ENCODE measurements around the gene COX4I1. TPM values are rescaled to one million over a fixed set of nuclear protein-coding genes. Genes with fewer than 3 reads are reported as not detected.

The COX4I1 gene
- total RNA-seq, 1 experiment from 2014 or later, result 429 TPM

- Histone ChIP-seq H3K4me3 (ENCODE audit: low read depth in 2 of 2, low read length in 2 of 2) (no peak overlapping the region), H3K27ac (ENCODE audit: low read length) (no peak overlapping the region), H3K36me3 (ENCODE audit: control insufficient read depth, insufficient read depth, low read length) (no peaks in the 10 kb centered on the region), H3K9me3 (ENCODE audit: control insufficient read depth, insufficient read depth, low read depth, low read length) (no peaks in the 10 kb centered on the region), H3K4me1 (ENCODE audit: control insufficient read depth, insufficient read depth, low read length) (no peaks in the 10 kb centered on the region), H3K27me3 (ENCODE audit: control insufficient read depth, insufficient read depth, low read length) (peaks cover 3% of the 10 kb centered on the region; the same call in 1 of the 2 replicates)
- no peak for TF ChIP-seq POLR2AphosphoS5 (IDR thresholded peaks at IDR 0.05; ENCODE audit: low read depth, low read length)
- no peak for TF ChIP-seq REST (IDR thresholded peaks at IDR 0.05; ENCODE audit: insufficient read depth in 1 of 2, low read depth in 2 of 2, low read length in 1 of 2)
- TF ChIP-seq SIN3A (IDR thresholded peaks at IDR 0.05; ENCODE audit: borderline replicate concordance, insufficient read depth, low read depth, low read length), result no peak
- no peak for TF ChIP-seq TCF7L2 (IDR thresholded peaks at IDR 0.05; ENCODE audit: low read depth, low read length)
- TF ChIP-seq CTCF (IDR thresholded peaks at IDR 0.05), result no peak
- DNase-seq (ENCODE audit: low read depth, low spot score) (no peak), ATAC-seq (no peak)
- intact Hi-C loops (cut with micrococcal nuclease; ENCODE audit: unreplicated experiment) (loop anchor here (10.0 kb wide), 1 partner anchor 66 kb away; the partner anchor contains the start of gene IRF8), in situ Hi-C loops (cut with HindIII; ENCODE audit: low pct_unique_long_range_greater_than_20kb, low sequenced_read_pairs) (no loop called here)
- ChIA-PET CTCF (interaction anchor here (0.6 kb wide), 1 partner anchor 677 kb away, joined by 3 read pairs; no protein-coding TSS in a partner anchor), POLR2A (no interaction called here)
- BruUV-seq (replicated peaks), result no TSS peak
Observed at GRCh38 chr16:85829171-85829719, 29.8 kb downstream of the COX4I1 start.

- ATAC-seq (no peak), DNase-seq (ENCODE audit: low read depth, low spot score) (no peak)
- Histone ChIP-seq H3K9me3 (ENCODE audit: control insufficient read depth, insufficient read depth, low read depth, low read length) (no peaks in the 10 kb centered on the region), H3K27me3 (ENCODE audit: control insufficient read depth, insufficient read depth, low read length) (peaks cover 3% of the 10 kb centered on the region; the same call in 1 of the 2 replicates), H3K4me1 (ENCODE audit: control insufficient read depth, insufficient read depth, low read length) (no peaks in the 10 kb centered on the region), H3K36me3 (ENCODE audit: control insufficient read depth, insufficient read depth, low read length) (no peaks in the 10 kb centered on the region), H3K4me3 (ENCODE audit: low read depth in 2 of 2, low read length in 2 of 2) (no peak overlapping the region), H3K27ac (ENCODE audit: low read length) (no peak overlapping the region)
- ChIA-PET POLR2A (no interaction called here), CTCF (no interaction called here)
- BruUV-seq (replicated peaks), result no TSS peak
- TF ChIP-seq REST (IDR thresholded peaks at IDR 0.05; ENCODE audit: insufficient read depth in 1 of 2, low read depth in 2 of 2, low read length in 1 of 2) (no peak), POLR2AphosphoS5 (IDR thresholded peaks at IDR 0.05; ENCODE audit: low read depth, low read length) (no peak), SIN3A (IDR thresholded peaks at IDR 0.05; ENCODE audit: borderline replicate concordance, insufficient read depth, low read depth, low read length) (no peak), TCF7L2 (IDR thresholded peaks at IDR 0.05; ENCODE audit: low read depth, low read length) (no peak), CTCF (IDR thresholded peaks at IDR 0.05) (no peak)
- intact Hi-C loops (cut with micrococcal nuclease; ENCODE audit: unreplicated experiment) (loop anchor here (10.0 kb wide), 1 partner anchor 65 kb away; the partner anchor contains the start of gene IRF8), in situ Hi-C loops (cut with HindIII; ENCODE audit: low pct_unique_long_range_greater_than_20kb, low sequenced_read_pairs) (no loop called here)
Observed at GRCh38 chr16:85829751-85830445, 30.4 kb downstream of the COX4I1 start.
